ENCODE measurements around the gene SOHLH1.

The SOHLH1 gene

DNA sequence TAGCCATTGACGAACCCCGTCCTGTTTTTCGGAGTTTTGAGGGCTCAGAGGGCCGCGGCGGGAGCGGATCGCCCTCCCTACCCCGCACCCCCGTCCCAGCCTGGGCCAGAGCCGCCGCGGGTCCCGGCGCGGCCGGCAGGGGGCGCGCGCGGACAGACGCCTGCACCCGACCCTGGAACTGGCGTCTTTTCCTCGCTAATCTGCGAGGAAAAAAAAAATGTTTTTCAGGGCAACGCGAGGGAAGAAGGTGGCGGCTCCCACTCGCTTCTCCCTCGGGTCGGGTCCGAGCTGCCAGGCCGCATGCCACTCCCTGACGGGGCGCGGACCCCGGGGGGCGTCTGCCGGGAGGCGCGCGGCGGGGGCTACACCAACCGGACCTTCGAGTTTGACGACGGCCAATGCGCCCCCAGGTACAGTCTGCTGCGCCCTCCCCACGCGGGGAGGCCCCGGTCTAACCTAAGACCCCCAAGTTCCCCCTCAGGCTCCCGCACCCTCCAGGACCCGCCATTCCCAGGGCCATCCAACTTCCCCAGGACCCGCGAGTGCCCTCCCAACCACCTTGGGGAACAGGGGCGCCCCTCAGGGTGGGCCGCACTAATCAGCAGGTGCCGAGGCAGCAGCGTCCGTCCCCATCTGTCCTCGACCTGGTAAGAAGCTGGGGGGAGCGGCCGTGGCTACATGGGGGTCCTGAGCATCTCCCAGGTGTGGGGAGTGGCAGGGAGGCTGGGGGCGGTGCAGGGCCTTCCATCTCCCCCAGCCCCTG lies 2.9 kb upstream of the SOHLH1 start, which contains the start of gene KCNT1:
Gene KCNT1, plus strand, starts transcription at position 227 of the 763 bp plus-strand sequence. Its CDS starts 74 bp downstream, at position 301.
- DNase-seq: no peak

DNA sequence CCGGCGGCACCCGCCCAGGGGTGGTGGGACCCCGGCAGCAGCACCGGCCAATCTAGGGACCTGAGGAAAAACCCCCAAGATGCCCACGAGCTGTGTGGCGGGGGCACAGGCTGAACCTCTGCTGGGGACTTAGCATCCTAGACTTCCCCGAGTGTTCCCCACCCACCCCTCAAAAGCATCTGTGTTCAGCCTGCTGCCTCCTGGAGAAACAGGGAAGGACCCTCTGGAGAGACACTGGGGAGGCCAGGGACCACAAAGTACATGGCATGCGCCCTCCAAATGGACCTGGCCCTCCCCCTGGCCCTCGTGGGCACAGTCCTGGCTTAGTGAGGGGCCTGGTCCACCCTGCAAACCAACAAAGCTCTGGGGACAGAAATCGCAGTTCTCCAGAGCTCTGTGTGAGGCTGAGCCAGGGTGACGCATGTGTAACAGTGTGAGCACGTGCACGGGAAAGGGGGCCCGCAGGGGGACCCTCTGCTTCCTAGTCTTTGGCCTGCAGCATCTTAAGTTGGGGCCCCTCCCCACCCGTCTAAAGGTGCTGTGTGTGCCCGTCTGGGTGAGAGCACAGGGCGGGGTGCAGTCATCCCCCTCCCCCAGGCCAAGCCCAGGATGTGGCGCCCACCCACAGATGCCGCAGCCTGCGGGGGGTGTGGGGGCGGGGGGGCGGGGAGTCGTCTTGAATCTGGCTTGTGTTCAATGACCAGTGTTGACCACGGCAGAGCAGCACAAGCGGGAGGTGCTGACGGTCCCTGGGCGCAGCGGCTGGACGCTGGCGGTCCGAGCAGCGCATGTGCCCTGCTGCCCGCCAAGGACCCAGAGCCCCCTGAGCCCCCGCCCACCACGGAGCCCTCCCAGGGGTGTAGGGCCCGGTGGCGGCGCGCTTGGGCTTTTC lies 2.0 kb upstream of the SOHLH1 start:
- DNase-seq: no peak

DNA sequence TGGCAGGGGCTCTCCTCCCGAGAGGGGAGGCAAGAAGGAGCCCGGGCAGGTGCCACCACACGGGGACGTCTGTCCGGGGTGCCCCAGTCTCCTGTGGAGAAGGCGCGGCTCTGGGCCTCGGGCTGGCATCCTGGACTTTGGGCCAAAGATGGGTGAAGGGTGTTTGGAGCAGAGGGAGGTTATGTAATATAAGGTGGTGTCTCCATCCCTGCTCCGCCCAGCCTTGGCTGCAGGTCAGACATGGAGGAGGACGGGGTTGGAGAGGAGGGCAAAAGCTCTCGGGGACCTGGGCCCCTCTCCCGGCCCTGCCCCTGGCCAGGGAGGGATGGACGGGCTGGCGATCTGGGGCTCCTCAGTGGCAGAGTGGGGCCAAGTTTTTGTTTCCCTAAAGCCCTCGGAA lies 1.2 kb upstream of the SOHLH1 start:
- DNase-seq: no peak

DNA sequence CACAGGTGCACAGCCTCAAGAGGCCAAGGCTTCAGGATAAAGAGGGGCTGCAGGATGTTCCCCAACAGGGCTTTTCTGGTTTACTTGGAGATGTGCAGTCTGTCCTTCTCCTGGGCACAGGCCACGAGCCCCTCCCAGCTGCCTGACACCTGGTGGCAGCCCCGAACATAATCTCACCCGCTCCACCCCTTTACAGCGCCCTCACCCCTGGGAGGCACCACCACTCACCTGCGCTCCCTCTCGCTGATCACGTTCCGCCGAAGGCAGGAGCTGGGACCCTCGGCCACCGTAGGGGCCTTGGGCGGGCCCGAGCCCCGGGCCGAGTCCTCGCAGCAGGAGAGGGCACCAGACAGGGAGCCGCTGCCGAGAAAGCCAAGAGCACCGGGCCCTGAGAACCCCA lies 514 bp downstream of the SOHLH1 start:
- DNase-seq: no peak

DNA sequence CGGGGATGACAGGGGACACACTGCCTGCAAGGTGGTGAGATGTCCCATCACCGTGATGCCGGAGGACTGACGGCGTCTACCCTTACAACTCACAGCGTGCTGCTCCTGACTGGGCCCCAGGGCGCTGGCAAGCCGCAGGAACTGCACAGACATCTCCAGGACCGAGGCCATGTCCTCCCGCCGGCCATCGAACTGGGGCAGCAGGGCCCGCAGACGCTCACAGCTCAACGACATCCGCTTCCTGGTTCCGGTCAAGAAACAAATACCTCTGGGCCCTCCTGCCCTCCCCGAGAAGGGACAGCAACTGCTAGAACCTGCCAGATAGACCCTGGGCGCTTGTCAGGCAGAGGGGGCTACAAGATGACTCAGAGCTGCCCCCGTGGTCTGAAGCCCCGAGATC lies 1.0 kb downstream of the SOHLH1 start:
- no peak for DNase-seq

DNA sequence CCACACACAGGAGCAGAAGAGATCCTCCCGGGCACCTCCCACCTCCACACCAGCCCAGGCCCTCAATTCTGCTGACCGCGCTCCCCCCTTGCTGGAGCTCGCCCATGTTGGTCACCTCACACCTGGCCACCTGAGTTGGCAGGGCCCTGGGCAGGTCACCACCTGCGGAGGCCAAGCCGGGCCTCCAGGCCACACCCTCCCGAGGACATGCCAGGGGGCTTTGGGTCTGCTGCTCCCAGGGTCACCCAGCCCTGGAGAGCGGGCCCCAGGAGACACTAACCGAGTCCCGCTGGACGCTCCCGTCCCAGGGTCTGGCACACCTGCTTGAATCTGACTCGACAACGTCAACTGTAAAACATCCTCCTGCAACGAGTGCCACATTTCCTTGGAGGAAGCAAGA lies 2.1 kb downstream of the SOHLH1 start:
- DNase-seq: no peak

DNA sequence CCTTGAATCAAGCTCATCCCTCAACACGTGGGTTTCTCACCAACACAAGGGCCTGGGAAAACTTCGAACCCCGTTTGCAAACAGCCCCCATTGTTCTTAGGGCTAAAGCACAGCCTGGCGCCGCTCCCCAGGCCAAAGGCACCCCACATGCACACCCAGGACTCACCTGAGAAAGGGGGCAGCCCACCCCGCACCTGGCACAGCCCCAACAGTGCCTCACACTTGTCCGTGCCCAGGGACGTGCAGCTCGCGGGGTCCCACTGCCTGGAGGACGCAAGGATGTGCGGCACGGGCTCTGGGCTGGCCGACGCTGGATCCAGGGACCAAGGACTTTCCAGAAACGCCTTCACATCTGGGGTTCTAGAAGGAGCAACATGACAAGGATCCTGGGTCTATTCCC lies 2.8 kb downstream of the SOHLH1 start:
- DNase-seq: no peak

DNA sequence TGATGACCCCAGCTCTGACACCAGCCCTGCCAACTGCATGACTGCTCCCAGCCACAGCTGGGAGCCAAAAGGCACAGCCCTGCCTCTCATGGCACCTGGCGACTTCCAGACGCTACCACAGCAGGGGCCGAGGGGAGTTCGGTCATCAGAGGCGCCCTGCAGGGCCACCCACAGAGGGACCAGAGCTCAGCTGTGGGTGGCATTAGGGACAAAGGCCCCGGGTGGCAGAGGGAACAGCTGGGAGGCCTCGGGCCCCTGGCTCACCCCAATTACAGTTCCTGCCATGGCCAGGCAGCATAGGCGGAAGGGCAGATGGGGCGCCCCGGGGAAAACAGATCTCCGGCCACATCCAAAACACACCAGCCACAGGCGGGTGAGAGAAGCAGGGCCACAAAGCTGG lies 3.6 kb downstream of the SOHLH1 start:
- DNase-seq: no peak

DNA sequence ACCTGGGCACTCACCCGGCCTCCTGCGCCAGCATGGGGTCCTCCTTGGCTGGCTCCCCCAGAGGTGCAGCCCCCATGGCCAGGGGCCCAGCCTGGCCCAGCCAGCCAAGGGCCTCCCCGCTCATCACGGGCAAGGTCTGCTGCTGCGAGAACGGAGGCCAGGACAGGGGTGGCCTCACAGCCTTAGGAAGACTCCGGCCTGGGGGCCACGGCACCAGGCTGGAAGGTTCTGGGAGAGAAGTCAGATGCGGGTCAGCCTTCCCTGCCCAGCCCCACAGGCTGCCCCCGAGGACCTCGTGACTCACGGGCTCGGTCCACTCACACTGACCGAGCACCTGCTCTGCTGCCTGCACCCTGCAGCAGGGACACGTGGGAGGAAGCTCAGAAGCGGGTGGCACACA lies 4.2 kb downstream of the SOHLH1 start:
- no peak for DNase-seq

DNA sequence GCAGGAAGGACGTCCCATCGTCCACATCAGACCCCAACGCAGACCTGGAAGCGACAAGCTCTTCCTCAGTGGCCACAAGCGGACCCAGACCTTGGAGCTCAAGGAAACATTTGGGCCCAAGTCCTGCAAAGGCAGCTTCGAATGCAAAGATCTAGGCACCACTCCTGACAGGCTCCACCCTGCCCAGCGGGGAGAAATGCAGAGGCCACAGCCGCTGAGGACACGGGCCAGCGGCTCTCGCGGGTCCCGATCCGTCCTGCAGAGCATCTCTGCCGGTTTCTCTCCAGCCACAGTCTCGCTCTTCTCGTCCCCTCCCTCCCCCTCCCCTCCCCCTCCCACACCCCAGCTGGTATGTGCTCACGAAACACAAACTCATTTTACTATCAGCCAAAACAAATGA lies 4.9 kb downstream of the SOHLH1 start:
- no peak for DNase-seq

DNA sequence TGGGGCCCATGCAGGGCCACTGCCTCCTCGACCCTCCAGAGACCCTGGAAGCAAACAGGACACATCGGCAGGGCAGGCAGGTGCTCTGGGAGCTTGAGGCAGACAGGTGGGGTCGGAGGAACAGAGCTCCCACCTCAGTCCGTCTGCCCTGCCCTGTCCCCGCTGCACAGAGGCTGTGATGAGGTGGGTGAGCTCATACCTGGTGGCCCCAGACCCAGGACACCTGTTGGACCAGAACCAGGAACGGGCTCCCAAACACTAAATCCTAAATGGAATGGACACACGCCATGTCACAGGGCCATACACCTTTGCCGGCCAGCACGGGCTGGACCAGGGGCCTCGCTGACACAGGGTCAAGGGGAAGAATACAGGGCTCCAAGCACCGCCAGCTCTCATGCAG lies 5.5 kb downstream of the SOHLH1 start:
- no peak for DNase-seq

DNA sequence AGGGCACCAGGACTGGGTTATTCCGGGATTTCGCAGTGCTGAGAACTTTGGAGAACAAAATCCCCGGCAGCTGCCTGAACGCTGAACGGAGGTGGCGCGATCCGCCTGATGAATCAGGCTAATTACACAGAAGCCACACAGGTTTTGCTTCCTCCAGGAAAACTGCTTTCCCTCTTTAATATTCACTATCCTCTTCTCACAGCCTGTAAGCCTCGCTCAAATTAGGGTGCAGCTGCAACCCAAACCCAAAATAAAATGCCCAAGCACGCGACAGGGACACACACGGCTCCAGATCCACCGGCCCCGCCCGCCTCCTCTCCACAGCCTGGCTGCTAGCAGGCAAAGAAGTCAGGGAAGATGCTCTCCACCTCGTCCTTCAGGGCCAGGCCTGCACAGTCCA lies 6.0 kb downstream of the SOHLH1 start:
- DNase-seq: no peak

DNA sequence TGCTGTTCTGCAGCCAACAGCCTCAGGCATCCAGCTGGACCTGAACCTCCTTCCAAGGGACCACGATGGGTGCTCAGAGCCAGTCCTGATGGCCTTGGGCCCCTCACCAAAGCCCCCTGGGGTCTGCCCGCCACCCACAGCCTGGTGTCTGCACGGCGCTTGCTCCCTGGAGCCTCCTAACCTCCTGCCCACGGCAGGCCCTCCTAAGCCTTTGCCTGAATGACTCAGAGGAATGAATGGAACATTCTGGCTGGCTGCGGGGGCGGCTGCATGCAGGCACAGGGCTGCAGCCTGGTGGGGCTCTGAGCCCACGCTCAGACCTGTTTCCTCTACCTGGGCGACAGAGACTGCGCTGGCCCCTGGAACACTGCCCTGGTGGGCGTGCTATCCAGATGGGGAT lies 6.9 kb downstream of the SOHLH1 start:
- DNase-seq: no peak

DNA sequence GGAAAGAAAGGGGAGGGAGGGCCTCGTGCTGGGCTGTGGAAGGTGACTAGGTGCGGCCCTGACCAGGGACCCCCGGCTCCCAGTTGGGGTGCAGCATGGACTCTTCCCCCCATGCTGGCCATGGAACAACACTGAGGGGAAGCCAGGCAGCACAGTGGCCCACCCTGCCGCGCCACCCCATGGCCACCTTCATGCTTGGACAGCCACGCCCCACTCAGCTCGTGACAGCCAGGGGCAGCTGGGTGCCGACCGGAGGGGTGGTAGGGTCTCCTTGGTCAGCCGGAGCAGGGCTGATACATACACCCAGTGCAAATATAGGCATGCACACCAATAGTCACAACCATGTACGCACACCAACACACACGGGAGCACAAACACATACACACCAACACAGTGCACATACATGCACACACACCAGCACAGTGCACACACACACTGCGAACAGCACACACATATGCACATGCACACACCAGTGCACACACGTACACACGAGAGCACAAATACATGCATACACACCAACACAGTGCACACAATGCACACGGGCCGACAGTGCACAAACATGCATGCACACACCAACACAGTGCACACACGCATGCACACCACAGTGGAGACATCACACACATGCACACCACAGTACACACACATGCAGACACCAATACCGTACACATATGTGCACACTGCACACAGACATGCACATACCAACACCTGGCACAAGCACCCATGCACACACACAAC lies 8.3 kb downstream of the SOHLH1 start:
- no peak for DNase-seq

DNA sequence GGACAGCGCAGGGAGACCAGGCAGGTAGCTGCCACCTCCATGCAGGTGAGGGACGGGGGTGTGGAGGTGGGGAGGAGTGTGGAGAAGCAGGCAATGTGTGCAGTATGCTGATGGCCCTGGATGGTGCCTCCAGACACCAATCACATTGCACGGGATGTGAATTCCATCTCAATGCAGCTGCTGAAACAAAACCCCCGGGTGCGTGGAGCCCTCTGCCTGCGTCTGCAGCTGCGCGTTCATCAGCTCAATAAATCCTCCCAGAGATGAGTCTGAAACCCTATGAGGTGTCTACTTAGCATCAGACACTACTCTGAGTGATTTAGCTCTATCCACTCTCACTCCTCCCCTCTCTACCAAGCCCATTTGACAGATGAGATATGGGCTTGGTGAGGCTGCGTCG lies 10.3 kb downstream of the SOHLH1 start:
- no peak for DNase-seq

DNA sequence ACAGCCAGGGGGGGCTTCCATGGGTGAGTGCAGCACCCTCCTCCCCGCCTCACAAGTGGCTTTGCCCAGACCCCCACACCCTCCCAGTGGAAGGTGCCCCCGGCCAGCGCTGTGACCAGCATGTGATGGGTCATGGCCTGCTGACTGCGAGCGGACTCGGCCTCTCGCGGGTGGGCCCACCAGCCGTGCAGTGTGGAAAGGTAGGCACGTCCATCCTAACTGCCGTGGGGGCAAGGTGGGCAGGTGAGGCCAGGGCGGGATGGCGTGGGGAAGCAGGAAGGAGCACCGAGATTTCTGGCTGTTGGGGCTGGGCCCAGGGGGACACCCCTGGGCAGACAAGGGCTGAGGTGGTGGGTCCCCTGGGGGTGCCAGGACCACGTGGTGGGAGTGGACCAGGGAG lies 12.1 kb downstream of the SOHLH1 start:
- no peak for DNase-seq

DNA sequence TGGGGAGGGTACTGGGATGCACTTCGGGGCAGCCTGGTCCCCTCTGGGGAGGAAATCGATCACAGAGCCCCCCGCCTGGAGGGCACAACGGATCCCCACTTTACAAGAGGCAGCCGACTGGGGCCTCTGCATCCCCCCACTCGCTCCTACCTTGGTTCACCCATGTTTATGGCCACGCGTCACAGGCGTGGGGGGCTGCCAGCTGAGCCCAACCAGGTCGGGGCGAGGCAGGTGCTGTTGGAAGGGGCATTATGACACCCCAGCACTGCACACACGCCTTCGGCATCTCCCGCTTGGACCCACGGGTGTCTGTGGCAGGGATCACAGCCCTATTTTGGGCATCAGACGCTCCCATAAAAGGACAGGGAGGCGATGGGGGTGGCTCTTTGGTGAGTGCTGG lies 14.6 kb downstream of the SOHLH1 start:
- no peak for DNase-seq

DNA sequence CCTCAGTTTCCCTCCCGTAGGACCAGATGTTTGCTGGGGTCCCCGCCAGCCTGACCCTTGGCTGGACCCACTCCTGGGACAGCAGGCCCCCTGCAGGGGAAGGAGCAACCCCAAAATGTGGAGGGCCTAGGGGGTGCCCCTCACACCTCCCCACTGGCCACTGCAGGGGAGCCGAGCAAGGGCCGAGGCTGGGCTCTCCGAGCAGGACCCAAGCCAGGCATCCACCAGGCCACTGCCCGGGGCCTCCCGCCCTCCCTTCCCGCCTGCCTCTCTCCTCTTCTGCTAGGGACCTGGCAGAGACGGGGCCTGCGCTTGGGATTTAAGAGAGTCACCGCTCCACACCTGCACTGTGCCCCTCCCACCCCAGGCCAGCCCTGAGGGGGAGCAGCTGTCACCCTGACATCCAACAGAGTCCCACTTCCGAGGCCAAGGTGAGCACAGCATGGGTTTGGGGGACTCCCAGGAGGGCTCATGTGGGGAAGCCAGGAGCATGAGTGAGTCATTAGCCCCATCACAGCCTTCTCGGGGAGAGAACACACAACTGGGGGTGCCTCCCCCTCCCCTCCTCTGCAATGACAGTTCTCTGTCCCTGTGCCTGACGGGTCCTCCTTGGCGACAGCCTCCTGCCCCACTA lies 15.8 kb downstream of the SOHLH1 start:
- no peak for DNase-seq

DNA sequence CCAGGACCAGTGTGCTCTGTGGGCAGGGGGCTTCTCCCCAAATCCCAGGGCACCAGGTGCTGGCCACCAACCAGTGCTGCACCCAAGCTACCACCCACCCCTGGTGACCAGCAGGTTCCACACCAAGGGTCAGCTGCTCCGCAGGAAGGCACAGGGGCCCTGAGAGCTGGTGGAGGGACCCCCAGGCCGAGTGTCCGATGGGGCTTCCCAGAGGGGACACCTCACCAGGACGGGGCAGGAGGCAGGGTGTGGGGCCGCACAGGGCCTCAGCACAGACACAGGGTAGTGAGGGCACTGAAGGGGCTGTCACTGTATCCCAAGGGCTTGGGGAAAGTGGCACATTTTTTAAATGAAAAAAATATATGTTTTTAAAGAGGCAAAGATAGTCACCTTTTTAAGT lies 18.1 kb downstream of the SOHLH1 start:
- DNase-seq: no peak

DNA sequence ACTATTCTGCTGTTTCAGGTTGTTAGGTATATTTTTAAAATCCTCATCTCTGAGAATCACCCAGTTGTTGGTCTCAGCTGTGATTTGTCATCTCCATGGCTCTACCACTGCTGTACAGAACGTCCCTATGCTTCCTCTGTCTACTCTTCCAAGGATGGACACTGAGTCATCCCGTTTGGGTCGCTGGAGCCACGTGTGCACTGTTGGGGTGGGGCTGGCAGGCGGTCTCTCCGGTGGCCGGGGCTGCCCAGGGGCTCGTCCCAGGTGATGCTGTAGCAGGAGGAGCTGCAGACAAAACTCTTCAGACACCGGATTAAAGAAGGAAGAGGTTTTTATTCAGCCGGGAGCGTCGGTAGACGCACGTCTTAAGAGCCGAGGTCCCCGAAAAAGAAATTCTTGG lies 19.2 kb downstream of the SOHLH1 start:
- no peak for DNase-seq

DNA sequence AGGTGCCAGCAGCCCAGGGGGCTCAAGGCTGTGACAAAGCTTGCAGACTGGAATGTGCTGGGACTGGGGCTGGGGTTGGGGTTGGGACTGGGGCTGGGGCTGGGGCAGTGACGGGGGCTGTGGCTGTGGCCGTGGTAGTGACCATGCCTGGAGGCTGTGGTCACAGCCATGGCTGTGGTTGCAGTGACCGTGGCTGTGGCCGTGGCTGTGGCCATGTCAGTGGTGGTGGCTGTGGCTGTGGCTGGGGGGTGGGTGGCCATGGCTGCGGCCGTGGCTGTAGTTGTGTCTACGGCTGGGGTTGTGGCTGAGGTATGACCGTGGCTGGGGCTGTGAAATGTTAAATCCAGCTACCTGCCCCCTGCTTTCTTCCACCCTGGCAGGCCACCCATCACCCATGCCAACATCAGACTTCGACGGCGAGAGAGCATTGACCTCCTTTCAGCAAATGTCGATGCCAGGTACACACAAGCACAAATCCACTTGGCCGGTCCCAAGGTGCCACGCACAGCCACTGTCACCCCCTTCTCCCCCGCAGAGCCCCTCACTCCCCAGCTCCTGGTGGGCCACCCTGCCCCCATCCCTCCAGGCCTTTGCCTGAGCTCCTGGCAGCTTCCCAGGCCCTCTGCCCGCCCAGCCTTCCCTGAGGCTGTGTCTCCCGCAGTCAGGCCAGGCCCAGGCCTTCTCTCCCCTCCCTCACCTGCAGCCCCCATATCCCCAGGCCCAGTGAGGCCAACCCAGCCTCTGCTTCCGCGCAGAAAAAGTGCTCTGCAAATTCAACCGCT lies 20.9 kb downstream of the SOHLH1 start:
- DNase-seq: no peak

DNA sequence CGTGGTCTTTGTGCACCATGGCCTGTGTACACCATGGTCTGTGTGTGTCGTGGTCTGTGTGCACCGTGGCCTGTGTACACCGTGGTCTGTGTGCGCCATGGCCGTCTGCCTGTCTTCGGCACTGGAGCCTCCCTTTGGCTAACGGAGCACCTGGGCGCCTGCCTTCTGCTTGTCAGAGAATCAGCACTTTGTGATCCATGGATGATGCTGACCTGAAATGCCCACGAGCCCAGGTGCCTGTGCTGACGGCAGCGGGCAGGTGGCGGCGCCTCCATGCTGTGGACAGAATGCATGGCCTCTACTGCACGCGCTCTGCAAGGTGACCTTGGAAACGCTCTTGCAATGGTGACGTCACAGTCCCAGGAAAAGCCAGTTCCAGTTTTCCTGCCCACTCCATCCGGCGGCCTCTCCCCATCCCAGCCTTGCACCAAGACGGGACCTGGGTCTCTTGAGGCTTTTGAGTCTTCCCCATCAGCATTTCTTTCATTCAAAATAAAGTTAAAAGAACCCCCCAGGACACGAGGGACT lies 21.6 kb downstream of the SOHLH1 start:
- no peak for DNase-seq

All from GOT3 (cell line).